Keratinocyte (primary cell): ENCODE data around the gene ANXA5.

Source experiments
- CTCF ChIP-seq, 3 experiments: IDR thresholded peaks in 1 of 3; conservative IDR thresholded peaks in 1 of 3; optimal IDR thresholded peaks in 1 of 3; 2 replicates in 2 of 3; 3 replicates in 1 of 3; pipeline versions ENCODE3 to v1.5.1; 2011; ENCODE audit warnings: low read length in 3 of 3, mild to moderate bottlenecking in 3 of 3, moderate library complexity in 2 of 3, control low read depth in 1 of 3, inconsistent platforms in 1 of 3; ENCODE audit not compliant: insufficient read depth in 2 of 3; ENCODE audit errors: extremely low read depth in 1 of 3
- EZH2 ChIP-seq: IDR thresholded peaks from one replicate; pipeline ENCODE4 v1.6.1; 2012; ENCODE audit warnings: inconsistent platforms, mild to moderate bottlenecking, low read length, moderate library complexity

GRCh38 chr4:121701263-121701662 lies 4.5 kb upstream of the ANXA5 start:
- TF ChIP-seq CTCF (optimal IDR thresholded peaks at IDR 0.05 in 1 of 3, IDR thresholded peaks at IDR 0.05 in 1 of 3, conservative IDR thresholded peaks at IDR 0.05 in 1 of 3; ENCODE audit: extremely low read depth in 1 of 3, insufficient read depth in 2 of 3, low read length in 3 of 3) (no peak), EZH2 (no peak)
